Karpas-422 (cell line): Measurements from ENCODE around the gene TPK1. TPM values are rescaled to one million over a fixed set of nuclear protein-coding genes. Genes with fewer than 3 reads are reported as not detected.

ENCODE experiments used
- DNase-seq: peaks from one replicate; pipeline ENCODE4 v3.0.0-alpha.2; 2015
- H2AFZ ChIP-seq: fragments of 200-600 bp; sonication (generic); 2 replicates; pipeline ENCODE4 v1.6.1; 2014; ENCODE audit warnings: antibody characterized with exemption, low read length, mixed read lengths
- H3K27ac ChIP-seq: fragments of 200-600 bp; sonication (generic); 2 replicates; pipeline ENCODE4 v1.5.1; 2014; ENCODE audit warnings: mild to moderate bottlenecking, low read length, moderate library complexity
- H3K27me3 ChIP-seq: fragments of 200-600 bp; sonication (generic); 2 replicates; pipeline ENCODE4 v1.6.1; 2014; ENCODE audit warnings: low read length, mixed read lengths
- H3K36me3 ChIP-seq: fragments of 200-600 bp; sonication (generic); 2 replicates; pipeline ENCODE4 v1.6.1; 2014; ENCODE audit warnings: low read length, mixed read lengths; ENCODE audit not compliant: insufficient read depth
- H3K4me1 ChIP-seq: fragments of 200-600 bp; sonication (generic); 2 replicates; pipeline ENCODE4 v1.6.1; 2014; ENCODE audit warnings: mild to moderate bottlenecking, low read length, mixed read lengths
- H3K4me2 ChIP-seq: fragments of 200-600 bp; sonication (generic); 2 replicates; pipeline ENCODE4 v1.6.1; 2014; ENCODE audit warnings: low read length, low read depth, mild to moderate bottlenecking; ENCODE audit not compliant: poor library complexity, severe bottlenecking
- H3K4me3 ChIP-seq: fragments of 200-600 bp; sonication (generic); 2 replicates; pipeline ENCODE4 v1.5.1; 2014; ENCODE audit warnings: mild to moderate bottlenecking, antibody characterized with exemption, low read length, mixed read lengths
- H3K79me2 ChIP-seq: fragments of 200-600 bp; sonication (generic); 2 replicates; pipeline ENCODE4 v1.6.1; 2014; ENCODE audit warnings: mild to moderate bottlenecking, low read length, mixed read lengths
- H3K9ac ChIP-seq: fragments of 200-600 bp; sonication (generic); 2 replicates; pipeline ENCODE4 v1.6.0; 2014; ENCODE audit warnings: low read length
- H3K9me2 ChIP-seq: fragments of 200-600 bp; sonication (generic), shearing (Covaris generic); replicated peaks from 2 replicates; pipeline ENCODE4 v1.6.0; 2014; ENCODE audit warnings: mild to moderate bottlenecking, low read length, moderate library complexity; ENCODE audit not compliant: insufficient read depth
- H3K9me3 ChIP-seq: fragments of 300-700, 200-600 bp; sonication (generic); 2 replicates; pipeline ENCODE4 v1.6.1; 2014; ENCODE audit warnings: low read length, mixed read lengths
- H4K20me1 ChIP-seq: fragments of 200-600 bp; sonication (generic); 2 replicates; pipeline ENCODE4 v1.6.1; 2014; ENCODE audit warnings: mild to moderate bottlenecking, antibody characterized with exemption, low read length, low read depth; ENCODE audit not compliant: insufficient read depth
- total RNA-seq: library from RNA; depleted of rRNA; stranded (reverse); fragments of >200 nt; shearing (Covaris generic); gene quantifications from 2 replicates; pipeline ENCODE4 v1.2.3, GENCODE V29; 2014; ENCODE audit warnings: low replicate concordance

Gene TPK1
- total RNA-seq, 1 experiment from 2014 or later, result 11.5 TPM

DNA sequence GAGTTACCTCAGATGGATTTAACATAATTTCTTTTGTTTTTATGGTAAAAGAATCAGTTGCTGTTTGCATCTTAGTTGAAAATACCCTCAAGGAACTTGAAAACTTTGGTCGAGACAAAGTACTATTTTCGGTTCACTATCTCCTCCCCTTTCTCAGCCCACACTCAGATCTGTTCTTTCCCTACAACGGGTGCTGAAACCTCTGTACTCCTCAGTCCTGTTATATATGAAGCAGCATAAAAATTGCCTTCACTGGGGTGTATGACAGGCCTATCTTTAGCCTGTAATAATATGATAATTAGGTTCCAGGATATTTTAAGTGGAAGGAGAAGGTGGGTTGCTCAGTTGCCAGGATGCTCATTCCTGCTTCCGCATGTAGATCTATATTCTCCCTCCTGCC lies 327.2 kb downstream of the TPK1 start:
- Histone ChIP-seq H3K9ac (no peak overlapping the region), H3K27me3 (no peaks in the 10 kb centered on the region), H3K9me3 (no peaks in the 10 kb centered on the region), H3K36me3 (no peaks in the 10 kb centered on the region), H3K27ac (no peak overlapping the region), H3K4me2 (no peak overlapping the region), H2AFZ (no peak overlapping the region), H3K4me1 (no peaks in the 10 kb centered on the region), H3K9me2 (no peaks in the 10 kb centered on the region), H4K20me1 (no peaks in the 10 kb centered on the region), H3K79me2 (no peaks in the 10 kb centered on the region), H3K4me3 (no peak overlapping the region)
- no peak for DNase-seq

DNA sequence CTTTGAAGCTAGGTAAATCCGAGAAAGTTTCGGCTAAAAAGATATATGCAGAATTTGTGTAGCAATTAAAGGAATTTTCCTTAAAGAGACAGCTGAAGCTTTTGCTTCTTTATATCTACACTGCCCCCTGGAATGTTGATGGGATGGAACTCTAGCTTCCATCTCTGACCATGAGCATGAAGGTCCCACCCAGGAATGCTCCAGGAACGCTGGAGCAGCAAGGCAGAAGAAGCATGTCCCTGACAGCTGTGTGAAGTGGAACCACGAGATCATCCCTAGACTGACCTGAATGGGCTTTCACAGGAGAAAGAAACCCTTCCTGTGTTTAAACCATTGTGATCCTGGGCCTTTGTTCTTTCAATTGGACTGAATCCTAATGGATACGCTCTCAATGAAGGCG lies 332.6 kb downstream of the TPK1 start:
- no peaks in the 10 kb centered on the region for H3K27me3 ChIP-seq
- no peaks in the 10 kb centered on the region for H3K9me2 ChIP-seq
- H2AFZ ChIP-seq, result no peak overlapping the region
- no peak overlapping the region for H3K4me2 ChIP-seq
- H3K79me2 ChIP-seq, result no peaks in the 10 kb centered on the region
- no peaks in the 10 kb centered on the region for H3K4me1 ChIP-seq
- no peaks in the 10 kb centered on the region for H3K36me3 ChIP-seq
- H3K4me3 ChIP-seq, result no peak overlapping the region
- DNase-seq, result no peak
- H3K9ac ChIP-seq, result no peak overlapping the region
- no peaks in the 10 kb centered on the region for H4K20me1 ChIP-seq
- no peak overlapping the region for H3K27ac ChIP-seq
- no peaks in the 10 kb centered on the region for H3K9me3 ChIP-seq

GRCh38 chr7:144500225-144500624 lies 335.6 kb downstream of the TPK1 start:
- H3K27ac ChIP-seq, result no peak overlapping the region
- no peak for DNase-seq
- H3K9me2 ChIP-seq, result no peaks in the 10 kb centered on the region
- H3K4me2 ChIP-seq, result no peak overlapping the region
- no peaks in the 10 kb centered on the region for H4K20me1 ChIP-seq
- no peaks in the 10 kb centered on the region for H3K27me3 ChIP-seq
- no peak overlapping the region for H3K4me3 ChIP-seq
- H2AFZ ChIP-seq, result no peak overlapping the region
- H3K79me2 ChIP-seq, result no peaks in the 10 kb centered on the region
- no peaks in the 10 kb centered on the region for H3K4me1 ChIP-seq
- no peaks in the 10 kb centered on the region for H3K36me3 ChIP-seq
- no peaks in the 10 kb centered on the region for H3K9me3 ChIP-seq
- no peak overlapping the region for H3K9ac ChIP-seq

- no peaks in the 10 kb centered on the region for H3K36me3 ChIP-seq
- no peak overlapping the region for H3K4me2 ChIP-seq
- no peak overlapping the region for H3K9ac ChIP-seq
- no peak overlapping the region for H3K4me3 ChIP-seq
- H3K27ac ChIP-seq, result no peak overlapping the region
- no peaks in the 10 kb centered on the region for H4K20me1 ChIP-seq
- no peaks in the 10 kb centered on the region for H3K9me2 ChIP-seq
- no peak overlapping the region for H2AFZ ChIP-seq
- H3K79me2 ChIP-seq, result no peaks in the 10 kb centered on the region
- no peaks in the 10 kb centered on the region for H3K27me3 ChIP-seq
- no peak for DNase-seq
- no peaks in the 10 kb centered on the region for H3K9me3 ChIP-seq
- H3K4me1 ChIP-seq, result no peaks in the 10 kb centered on the region
These were observed 338.6 kb downstream of the TPK1 start for GRCh38 chr7:144497282-144497681.

- Histone ChIP-seq H3K79me2 (no peaks in the 10 kb centered on the region), H3K9me2 (no peaks in the 10 kb centered on the region), H3K4me1 (no peaks in the 10 kb centered on the region), H3K27me3 (no peaks in the 10 kb centered on the region), H3K4me3 (no peak overlapping the region), H3K4me2 (no peak overlapping the region), H3K27ac (no peak overlapping the region), H3K36me3 (no peaks in the 10 kb centered on the region), H3K9me3 (no peaks in the 10 kb centered on the region), H3K9ac (no peak overlapping the region), H4K20me1 (no peaks in the 10 kb centered on the region), H2AFZ (no peak overlapping the region)
- no peak for DNase-seq
These were observed 341.5 kb downstream of the TPK1 start for GRCh38 chr7:144494355-144494754.

DNA sequence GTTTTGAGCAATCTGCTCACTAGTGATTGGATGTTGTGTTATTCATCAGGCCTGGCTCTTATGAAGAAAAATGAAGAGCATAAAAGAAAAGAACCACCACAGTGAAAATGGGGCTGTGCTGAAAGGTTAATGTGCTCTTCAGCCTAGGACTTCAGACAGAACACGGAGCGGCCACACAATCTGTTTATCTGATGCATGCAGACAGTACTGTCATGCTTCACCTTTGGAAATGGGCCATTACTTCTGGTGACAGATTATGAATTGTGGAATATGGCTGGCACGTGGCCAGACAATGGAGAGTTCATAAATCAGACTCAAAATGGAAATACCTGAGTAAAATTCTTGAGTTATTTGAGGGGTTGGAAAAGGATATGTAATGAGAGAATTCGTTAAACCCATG lies 346.3 kb downstream of the TPK1 start:
- Histone ChIP-seq H3K79me2 (no peaks in the 10 kb centered on the region), H2AFZ (no peak overlapping the region), H3K9me2 (no peaks in the 10 kb centered on the region), H3K9me3 (no peaks in the 10 kb centered on the region), H4K20me1 (no peaks in the 10 kb centered on the region), H3K4me3 (no peak overlapping the region), H3K4me2 (no peak overlapping the region), H3K4me1 (no peaks in the 10 kb centered on the region), H3K27ac (no peak overlapping the region), H3K27me3 (no peaks in the 10 kb centered on the region), H3K36me3 (no peaks in the 10 kb centered on the region), H3K9ac (no peak overlapping the region)
- DNase-seq, result no peak

DNA sequence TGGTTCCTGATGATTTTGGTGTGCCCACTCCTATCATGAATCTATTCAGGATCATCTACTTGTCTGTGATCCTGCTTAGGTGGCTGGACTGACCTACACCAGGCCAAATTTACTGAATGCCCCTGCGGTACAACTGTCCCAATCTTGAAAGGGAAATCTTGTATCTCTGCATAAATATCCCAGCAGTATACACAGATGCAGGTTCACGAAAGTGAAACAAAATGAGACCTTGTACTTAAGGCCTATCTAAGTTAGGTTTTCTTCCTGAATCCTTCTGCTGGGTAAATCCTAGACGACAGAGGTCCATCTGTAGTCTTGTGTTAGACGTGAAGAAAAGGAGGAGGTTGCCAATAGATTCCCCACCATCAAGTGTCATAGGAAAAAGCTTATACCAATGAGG lies 346.9 kb downstream of the TPK1 start:
- Histone ChIP-seq H3K27me3 (no peaks in the 10 kb centered on the region), H3K4me2 (no peak overlapping the region), H3K9me3 (no peaks in the 10 kb centered on the region), H3K27ac (no peak overlapping the region), H2AFZ (no peak overlapping the region), H3K4me1 (no peaks in the 10 kb centered on the region), H3K9me2 (no peaks in the 10 kb centered on the region), H3K79me2 (no peaks in the 10 kb centered on the region), H3K36me3 (no peaks in the 10 kb centered on the region), H3K9ac (no peak overlapping the region), H4K20me1 (no peaks in the 10 kb centered on the region), H3K4me3 (no peak overlapping the region)
- no peak for DNase-seq

DNA sequence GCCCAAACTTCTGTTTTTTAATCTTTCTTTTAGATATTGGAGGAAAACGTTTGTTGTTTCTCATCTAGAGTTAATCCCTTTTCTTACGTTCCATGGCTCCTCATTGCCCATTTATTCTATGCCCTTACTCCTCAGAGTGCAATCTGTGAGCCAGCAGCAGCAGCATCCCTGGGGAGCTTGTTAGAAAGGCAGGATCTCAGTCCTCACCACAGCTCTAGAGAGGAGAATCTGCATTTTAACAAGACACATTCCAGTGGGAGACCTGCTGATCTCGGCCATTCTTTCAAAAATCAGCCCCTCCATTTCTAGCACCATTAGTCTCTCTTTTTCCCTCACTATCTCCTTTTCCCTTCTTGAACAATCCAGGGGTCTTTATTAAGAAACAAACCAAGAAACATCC lies 348.0 kb downstream of the TPK1 start:
- Histone ChIP-seq H3K27me3 (no peaks in the 10 kb centered on the region), H3K79me2 (no peaks in the 10 kb centered on the region)

DNA sequence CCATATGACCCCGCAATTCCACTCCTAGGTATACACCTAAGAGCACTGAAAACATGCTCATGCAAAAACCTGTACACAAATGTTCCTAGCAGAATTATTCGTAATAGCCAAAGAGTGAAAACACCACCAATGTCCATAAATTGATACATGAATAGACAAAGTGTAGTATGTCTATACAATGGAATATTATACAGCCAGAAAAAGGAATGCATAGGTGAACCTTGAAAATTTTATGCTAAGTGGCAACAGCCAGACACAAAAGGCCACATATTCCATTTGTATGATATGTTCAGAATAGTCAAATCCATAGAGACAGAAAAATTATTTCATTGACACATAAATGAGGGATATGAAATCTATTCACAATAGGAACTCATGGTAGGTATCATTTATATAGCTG lies 351.4 kb downstream of the TPK1 start:
- H3K9ac ChIP-seq, result no peak overlapping the region
- H3K27ac ChIP-seq, result no peak overlapping the region

More for the DNA sequence above, 348.0 kb downstream of the TPK1 start:
- H3K4me1 ChIP-seq, result no peaks in the 10 kb centered on the region
- H3K36me3 ChIP-seq, result no peaks in the 10 kb centered on the region
- H4K20me1 ChIP-seq, result no peaks in the 10 kb centered on the region
- no peak for DNase-seq
- no peaks in the 10 kb centered on the region for H3K9me3 ChIP-seq
- no peaks in the 10 kb centered on the region for H3K9me2 ChIP-seq
- no peak overlapping the region for H3K4me3 ChIP-seq
- no peak overlapping the region for H3K4me2 ChIP-seq
- H3K27ac ChIP-seq, result no peak overlapping the region
- H2AFZ ChIP-seq, result no peak overlapping the region
- H3K9ac ChIP-seq, result no peak overlapping the region

More for the DNA sequence above, 351.4 kb downstream of the TPK1 start:
- Histone ChIP-seq H3K4me1 (no peaks in the 10 kb centered on the region), H2AFZ (no peak overlapping the region), H3K27me3 (no peaks in the 10 kb centered on the region), H3K4me3 (no peak overlapping the region), H3K79me2 (no peaks in the 10 kb centered on the region), H3K9me3 (no peaks in the 10 kb centered on the region), H3K4me2 (no peak overlapping the region), H4K20me1 (no peaks in the 10 kb centered on the region), H3K36me3 (no peaks in the 10 kb centered on the region), H3K9me2 (no peaks in the 10 kb centered on the region)
- DNase-seq, result no peak
